ENCODE results near the gene IL7R. TPM values are rescaled to one million over a fixed set of nuclear protein-coding genes. Genes with fewer than 3 reads are reported as not detected.

The IL7R gene
- total RNA-seq, 1 experiment from 2014 or later: 7.7 TPM

DNA sequence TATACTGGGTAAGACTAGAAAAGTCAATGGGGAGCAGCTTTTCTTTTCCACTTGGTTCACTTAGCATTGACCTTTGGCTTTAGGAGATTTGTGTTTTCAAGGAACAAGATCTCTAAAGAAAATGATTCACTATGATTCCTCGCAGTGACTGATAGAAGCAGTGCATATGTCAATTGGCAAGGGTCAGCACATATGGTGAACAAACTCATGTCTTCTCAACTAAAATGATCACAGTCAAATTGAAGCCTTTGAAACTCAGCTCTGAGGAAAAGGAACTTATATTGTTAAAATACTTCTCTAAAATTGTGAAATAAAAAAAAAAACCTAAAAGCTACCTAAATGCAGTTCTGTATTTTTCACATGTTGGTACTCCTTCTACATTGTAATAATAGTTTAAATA, 43.2 kb upstream of the IL7R start:
- intact Hi-C loops (cut with micrococcal nuclease; ENCODE audit: unreplicated experiment): no loop called here
- Histone ChIP-seq H3K36me3 (ENCODE audit: insufficient read depth, low read length, poor library complexity, severe bottlenecking) (no peaks in the 10 kb centered on the region), H3K27me3 (replicated peaks; ENCODE audit: insufficient read depth, low read depth, low read length, poor library complexity) (no peaks in the 10 kb centered on the region), H3K4me3 (ENCODE audit: low read depth, low read length, poor library complexity, severe bottlenecking) (no peak overlapping the region), H3K4me1 (ENCODE audit: insufficient read depth, low read length, poor library complexity, severe bottlenecking) (no peaks in the 10 kb centered on the region), H3K9me3 (ENCODE audit: low read depth, low read length, poor library complexity, severe bottlenecking) (no peaks in the 10 kb centered on the region), H3K27ac (ENCODE audit: low read depth, low read length, poor library complexity, severe bottlenecking) (no peak overlapping the region)
- DNase-seq (ENCODE audit: low spot score): no peak
- CTCF ChIA-PET: interaction anchor here (0.6 kb wide), 1 partner anchor 871 kb away, joined by 3 read pairs; no protein-coding TSS in a partner anchor
- TF ChIP-seq EZH2 (IDR thresholded peaks at IDR 0.05; ENCODE audit: borderline replicate concordance, low read depth, low read length, poor library complexity, severe bottlenecking): no peak
- TF ChIP-seq, protein P1, sequence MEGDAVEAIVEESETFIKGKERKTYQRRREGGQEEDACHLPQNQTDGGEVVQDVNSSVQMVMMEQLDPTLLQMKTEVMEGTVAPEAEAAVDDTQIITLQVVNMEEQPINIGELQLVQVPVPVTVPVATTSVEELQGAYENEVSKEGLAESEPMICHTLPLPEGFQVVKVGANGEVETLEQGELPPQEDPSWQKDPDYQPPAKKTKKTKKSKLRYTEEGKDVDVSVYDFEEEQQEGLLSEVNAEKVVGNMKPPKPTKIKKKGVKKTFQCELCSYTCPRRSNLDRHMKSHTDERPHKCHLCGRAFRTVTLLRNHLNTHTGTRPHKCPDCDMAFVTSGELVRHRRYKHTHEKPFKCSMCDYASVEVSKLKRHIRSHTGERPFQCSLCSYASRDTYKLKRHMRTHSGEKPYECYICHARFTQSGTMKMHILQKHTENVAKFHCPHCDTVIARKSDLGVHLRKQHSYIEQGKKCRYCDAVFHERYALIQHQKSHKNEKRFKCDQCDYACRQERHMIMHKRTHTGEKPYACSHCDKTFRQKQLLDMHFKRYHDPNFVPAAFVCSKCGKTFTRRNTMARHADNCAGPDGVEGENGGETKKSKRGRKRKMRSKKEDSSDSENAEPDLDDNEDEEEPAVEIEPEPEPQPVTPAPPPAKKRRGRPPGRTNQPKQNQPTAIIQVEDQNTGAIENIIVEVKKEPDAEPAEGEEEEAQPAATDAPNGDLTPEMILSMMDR (conservative IDR thresholded peaks at IDR 0.05; ENCODE audit: low read depth, low read length): no peak
- POLR2A ChIA-PET (ENCODE audit: low non-redundant PET): no interaction called here
- BruUV-seq (replicated peaks): no TSS peak

DNA sequence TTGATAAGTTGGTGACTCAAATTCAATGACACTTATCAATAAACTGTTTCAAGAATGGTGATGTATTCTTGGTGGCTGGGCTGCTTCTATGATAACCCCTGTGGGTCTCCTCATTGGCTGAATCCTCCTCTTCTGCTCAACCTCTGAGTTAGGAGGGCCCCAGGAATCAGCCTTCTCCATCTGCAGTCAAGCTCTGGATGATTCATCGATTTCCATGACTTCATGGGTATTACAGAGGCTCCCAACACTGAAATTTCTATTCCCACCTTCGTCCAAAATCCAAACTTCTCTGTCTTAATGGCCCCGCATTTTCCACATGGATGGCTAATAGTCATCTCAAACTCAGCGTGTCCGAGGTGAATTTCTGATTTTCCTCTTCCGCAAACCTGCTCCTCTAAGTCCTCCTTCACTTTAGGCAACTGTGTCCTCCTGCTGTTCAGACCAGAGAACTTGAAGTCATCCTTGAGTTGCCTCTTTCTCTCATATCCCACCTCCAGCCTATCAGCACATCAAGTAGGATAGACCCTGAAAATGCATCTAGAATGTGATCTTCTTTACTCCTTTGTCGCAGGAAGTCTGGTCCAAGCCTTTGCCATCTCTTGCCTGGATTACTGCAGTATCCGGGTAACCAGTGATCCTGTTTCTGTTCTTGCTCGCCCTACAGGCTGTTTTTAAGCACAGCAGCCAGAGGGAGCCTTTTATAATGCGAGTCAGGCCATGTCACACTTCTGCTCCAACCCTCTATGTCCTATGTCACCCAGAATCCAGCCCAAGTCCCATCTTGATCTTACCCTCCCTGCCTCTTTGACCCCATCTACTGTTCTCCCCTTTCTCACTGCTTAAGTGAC, 41.4 kb upstream of the IL7R start:
- ChIA-PET POLR2A (ENCODE audit: low non-redundant PET) (no interaction called here), CTCF (no interaction called here)
- no peaks in the 10 kb centered on the region for H3K4me1 ChIP-seq (ENCODE audit: insufficient read depth, low read length, poor library complexity, severe bottlenecking)
- no TSS peak for BruUV-seq (replicated peaks)
- no peak overlapping the region for H3K27ac ChIP-seq (ENCODE audit: low read depth, low read length, poor library complexity, severe bottlenecking)
- no peak overlapping the region for H3K4me3 ChIP-seq (ENCODE audit: low read depth, low read length, poor library complexity, severe bottlenecking)
- H3K36me3 ChIP-seq (ENCODE audit: insufficient read depth, low read length, poor library complexity, severe bottlenecking): no peaks in the 10 kb centered on the region
- no peaks in the 10 kb centered on the region for H3K9me3 ChIP-seq (ENCODE audit: low read depth, low read length, poor library complexity, severe bottlenecking)
- no peaks in the 10 kb centered on the region for H3K27me3 ChIP-seq (replicated peaks; ENCODE audit: insufficient read depth, low read depth, low read length, poor library complexity)
- peak; percentile 67 for DNase-seq (ENCODE audit: low spot score)
- intact Hi-C loops (cut with micrococcal nuclease; ENCODE audit: unreplicated experiment): no loop called here
- TF ChIP-seq, protein P1 (conservative IDR thresholded peaks at IDR 0.05; ENCODE audit: low read depth, low read length): peak; percentile 77
- no peak for TF ChIP-seq EZH2 (IDR thresholded peaks at IDR 0.05; ENCODE audit: borderline replicate concordance, low read depth, low read length, poor library complexity, severe bottlenecking)

DNA sequence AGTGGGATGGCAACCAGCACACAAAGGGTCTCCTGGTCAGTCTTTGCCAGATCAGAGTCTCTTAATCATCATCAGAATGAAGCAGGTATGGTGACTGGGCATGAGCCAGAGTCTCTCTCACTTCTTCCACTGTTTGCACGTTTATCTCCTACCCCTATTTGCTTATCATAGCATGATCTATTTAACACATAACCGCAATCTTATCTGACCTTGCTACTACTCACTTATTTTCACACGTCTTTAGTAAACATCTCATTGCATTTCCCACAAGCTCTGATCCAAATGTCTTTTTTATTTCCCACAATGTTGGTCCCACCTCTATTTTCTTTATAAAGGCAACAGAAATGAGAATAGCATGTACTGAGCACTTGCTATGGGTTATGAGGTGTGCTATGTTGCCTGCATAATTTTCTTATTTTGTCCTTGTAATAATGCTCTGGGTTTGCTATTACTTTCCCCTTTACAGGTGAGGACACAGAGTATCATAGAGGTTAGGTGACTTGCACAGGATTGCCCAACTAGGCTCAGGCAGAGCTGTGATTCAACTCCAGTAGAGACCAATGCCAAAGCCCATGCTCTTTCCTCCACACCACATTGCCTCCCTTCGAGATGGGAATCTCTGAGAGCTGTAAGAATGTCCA, 39.7 kb upstream of the IL7R start:
- Histone ChIP-seq H3K27ac (ENCODE audit: low read depth, low read length, poor library complexity, severe bottlenecking) (no peak overlapping the region), H3K9me3 (ENCODE audit: low read depth, low read length, poor library complexity, severe bottlenecking) (no peaks in the 10 kb centered on the region), H3K36me3 (ENCODE audit: insufficient read depth, low read length, poor library complexity, severe bottlenecking) (no peaks in the 10 kb centered on the region), H3K4me1 (ENCODE audit: insufficient read depth, low read length, poor library complexity, severe bottlenecking) (no peaks in the 10 kb centered on the region), H3K4me3 (ENCODE audit: low read depth, low read length, poor library complexity, severe bottlenecking) (no peak overlapping the region), H3K27me3 (replicated peaks; ENCODE audit: insufficient read depth, low read depth, low read length, poor library complexity) (no peaks in the 10 kb centered on the region)
- no peak for TF ChIP-seq EZH2 (IDR thresholded peaks at IDR 0.05; ENCODE audit: borderline replicate concordance, low read depth, low read length, poor library complexity, severe bottlenecking)
- TF ChIP-seq, protein P1 (conservative IDR thresholded peaks at IDR 0.05; ENCODE audit: low read depth, low read length): no peak
- intact Hi-C loops (cut with micrococcal nuclease; ENCODE audit: unreplicated experiment): no loop called here
- CTCF ChIA-PET: no interaction called here
- no TSS peak for BruUV-seq (replicated peaks)
- DNase-seq (ENCODE audit: low spot score): no peak
- POLR2A ChIA-PET (ENCODE audit: low non-redundant PET): no interaction called here
